HepG2 (cell line): Measurements from ENCODE around the gene PPM1G. TPM values are rescaled to one million over a fixed set of nuclear protein-coding genes. Genes with fewer than 3 reads are reported as not detected.

Source experiments
- ATAC-seq: fragments of 200-7000 bp; cut with Tn5 transposase; 3 replicates; pipeline ENCODE4 v1.9.1; 2020; ENCODE audit warnings: mild to moderate bottlenecking, moderate library complexity
- BruUV-seq: library from RNA; stranded (reverse); fragments of 400-500 nt; replicated peaks from 2 replicates; lab custom pipeline; 2021; lab: Mats Ljungman, UMichigan
- CTCF ChIA-PET: fragments of 300-600 bp; formaldehyde crosslinking; extraction: SDS; loops from one replicate; lab custom pipeline; 2021; ENCODE audit warnings: low total read pairs, inconsistent platforms, low intra/inter-chr PET ratio; lab: Yijun Ruan, JAX
- POLR2A ChIA-PET: fragments of 350-600 bp; sonication (Branson Sonifier 250); formaldehyde crosslinking; loops from one replicate; lab custom pipeline; 2020; ENCODE audit warnings: antibody characterized with exemption, inconsistent platforms; lab: Yijun Ruan, JAX
- DNase-seq: peaks from one replicate; pipeline ENCODE4 v3.0.0-alpha.2; 2015; ENCODE audit warnings: low spot score
- FAIRE-seq: peaks from 3 replicates; lab custom pipeline; 2011; peaks lifted over from hg19 to GRCh38; lab: Jason Lieb, UNC
- H2AFZ ChIP-seq: one replicate; pipeline ENCODE4 v1.6.1; 2011; ENCODE audit warnings: low read length, inconsistent platforms
- H3K27ac ChIP-seq: fragments of 300-600 bp; 3 replicates; pipeline ENCODE4 v1.8.0; 2011; ENCODE audit warnings: mixed run types, mild to moderate bottlenecking, mixed read lengths, low read length, inconsistent platforms; ENCODE audit not compliant: insufficient read depth; ENCODE audit errors: extremely low read length
- H3K27me3 ChIP-seq, 2 experiments: fragments of 200-600 bp in 1 of 2; 2 replicates in 1 of 2; 3 replicates in 1 of 2; pipeline versions ENCODE4 v1.6.0 to v1.8.0; 2011; ENCODE audit warnings: low read length in 2 of 2, mild to moderate bottlenecking in 2 of 2, moderate library complexity in 2 of 2, inconsistent platforms in 1 of 2; ENCODE audit not compliant: insufficient read depth in 2 of 2, control insufficient read depth in 1 of 2
- H3K36me3 ChIP-seq, 2 experiments: fragments of 200-600 bp in 1 of 2; replicated peaks in 1 of 2; 2 replicates in 1 of 2; 3 replicates in 1 of 2; pipeline versions ENCODE4 v1.5.1 to v1.8.0; 2011; ENCODE audit warnings: low read length in 2 of 2, inconsistent platforms in 1 of 2; ENCODE audit not compliant: insufficient read depth in 2 of 2, control insufficient read depth in 1 of 2
- H3K4me1 ChIP-seq: 2 replicates; pipeline ENCODE4 v1.5.1; 2012; ENCODE audit warnings: low read length, inconsistent platforms; ENCODE audit not compliant: insufficient read depth
- H3K4me2 ChIP-seq: 2 replicates; pipeline ENCODE4 v1.6.0; 2011; ENCODE audit warnings: low read depth, low read length, inconsistent platforms
- H3K4me3 ChIP-seq, 3 experiments: fragments of 200-600 bp in 1 of 3; sonication (generic), shearing (Covaris generic) in 1 of 3; replicated peaks in 1 of 3; 2 replicates each; pipeline ENCODE4 v1.5.1; 2011 to 2016; ENCODE audit warnings: low read length in 3 of 3, inconsistent platforms in 2 of 3, low read depth in 2 of 3, mild to moderate bottlenecking in 2 of 3, control low read depth in 1 of 3, mixed read lengths in 1 of 3; ENCODE audit not compliant: insufficient read depth in 1 of 3
- H3K79me2 ChIP-seq: one replicate; pipeline ENCODE4 v1.6.1; 2011; ENCODE audit warnings: low read length, inconsistent platforms; ENCODE audit not compliant: insufficient read depth
- H3K9ac ChIP-seq: 2 replicates; pipeline ENCODE4 v1.6.0; 2011; ENCODE audit warnings: mild to moderate bottlenecking, low read depth, low read length, inconsistent platforms; ENCODE audit not compliant: insufficient read depth
- H3K9me3 ChIP-seq: 2 replicates; pipeline ENCODE4 v1.5.1; 2012; ENCODE audit warnings: mild to moderate bottlenecking, low read length
- H4K20me1 ChIP-seq: 2 replicates; pipeline ENCODE4 v1.6.0; 2011; ENCODE audit warnings: inconsistent platforms, mild to moderate bottlenecking, low read length, moderate library complexity; ENCODE audit not compliant: insufficient read depth
- AGO2 ChIP-seq: fragments of 200-400 bp; formaldehyde crosslinking; optimal IDR thresholded peaks from 2 replicates; pipeline ENCODE3; 2017; ENCODE audit warnings: mild to moderate bottlenecking, low read depth, low read length, moderate library complexity
- ARHGAP35 ChIP-seq: sonication (generic); formaldehyde crosslinking; IDR thresholded peaks from 2 replicates; pipeline ENCODE4 v1.9.0; 2022; ENCODE audit warnings: mild to moderate bottlenecking, inconsistent platforms, moderate library complexity, missing genetic modification reagents, borderline replicate concordance
- ARNTL ChIP-seq: sonication (generic); formaldehyde crosslinking; IDR thresholded peaks from 2 replicates; pipeline ENCODE4 v1.4.0; 2020; ENCODE audit warnings: mild to moderate bottlenecking, missing genetic modification reagents
- BCL6 ChIP-seq: IDR thresholded peaks from 2 replicates; pipeline ENCODE4 v1.6.1; 2016; ENCODE audit warnings: missing genetic modification reagents, missing compliant biosample characterization
- FLYWCH1 ChIP-seq: sonication (generic); formaldehyde crosslinking; IDR thresholded peaks from 2 replicates; pipeline ENCODE4 v1.8.1; 2023; ENCODE audit warnings: mild to moderate bottlenecking, missing genetic modification reagents
- FOXA1 ChIP-seq, 2 experiments: fragments of 450-650 bp in 1 of 2; sonication (generic) in 1 of 2; formaldehyde crosslinking in 1 of 2; IDR thresholded peaks; 2 replicates each; pipeline versions ENCODE4 v1.4.0 to v1.6.1; 2016 to 2020; ENCODE audit warnings: missing genetic modification reagents in 1 of 2
- FOXP1 ChIP-seq, 2 experiments: fragments of 450-650 bp in 1 of 2; IDR thresholded peaks; 2 replicates each; pipeline ENCODE4 v1.6.1; 2017 to 2018; ENCODE audit warnings: antibody characterized with exemption in 1 of 2
- JDP2 ChIP-seq: sonication (generic); formaldehyde crosslinking; IDR thresholded peaks from 2 replicates; pipeline ENCODE4 v1.8.1; 2022; ENCODE audit warnings: missing genetic modification reagents, borderline replicate concordance
- MYC ChIP-seq: sonication (generic); formaldehyde crosslinking; IDR thresholded peaks from 2 replicates; pipeline ENCODE4 v1.9.0; 2021; ENCODE audit warnings: missing genetic modification reagents, borderline replicate concordance
- NFKB2 ChIP-seq: sonication (generic); formaldehyde crosslinking; IDR thresholded peaks from 2 replicates; pipeline ENCODE4 v1.4.0; 2020; ENCODE audit warnings: missing genetic modification reagents, borderline replicate concordance
- NFYC ChIP-seq: IDR thresholded peaks from 2 replicates; pipeline ENCODE4 v1.6.1; 2016; ENCODE audit warnings: missing genetic modification reagents, missing compliant biosample characterization
- TSC22D2 ChIP-seq: sonication (generic); formaldehyde crosslinking; IDR thresholded peaks from 2 replicates; pipeline ENCODE4 v1.5.1; 2020; ENCODE audit warnings: missing genetic modification reagents, mild to moderate bottlenecking, borderline replicate concordance
- ZBTB1 ChIP-seq: sonication (generic); formaldehyde crosslinking; IDR thresholded peaks from 2 replicates; pipeline ENCODE4 v1.4.0; 2020; ENCODE audit warnings: missing genetic modification reagents, borderline replicate concordance
- ZFP41 ChIP-seq: sonication (generic); formaldehyde crosslinking; IDR thresholded peaks from 2 replicates; pipeline ENCODE4 v1.4.0; 2020; ENCODE audit warnings: mild to moderate bottlenecking, missing genetic modification reagents, borderline replicate concordance
- ZMYM4 ChIP-seq: sonication (generic); formaldehyde crosslinking; IDR thresholded peaks from 2 replicates; pipeline ENCODE4 v1.8.1; 2023; ENCODE audit warnings: mild to moderate bottlenecking, missing genetic modification reagents
- WGBS: methylation state at CpG from one replicate; pipeline ENCODE4 v1.1.6; 2017; ENCODE audit warnings: low lambda C conversion rate; 5-methylcytosine and 5-hydroxymethylcytosine counted together
- in situ Hi-C: cut with HindIII; loops from 2 replicates; pipeline ENCODE4 v1.10.0; 2017; ENCODE audit warnings: low pct_unique_long_range_greater_than_20kb; ENCODE audit not compliant: extremely low pct_ligation_motif_present
- intact Hi-C: fragments of 100-400 bp; cut with micrococcal nuclease; formaldehyde crosslinking; loops from one replicate; pipeline ENCODE4 v1.10.0; 2022; ENCODE audit not compliant: unreplicated experiment
- polyA plus RNA-seq, 8 experiments: library from polyadenylated mRNA; depleted of rRNA in 3 of 8; stranded (reverse) in 7 of 8; unstranded in 1 of 8; fragments of >200 nt; fragmentation: Illumina TruSeq in 4 of 8; extraction: Trizol in 4 of 8; gene quantifications; 2 replicates each; pipeline versions ENCODE4 v1.2.1 to v1.2.3, GENCODE V29; 2011 to 2016; ENCODE audit warnings: low read depth in 4 of 8, missing spikeins in 1 of 8, mixed read lengths in 1 of 8; ENCODE audit not compliant: insufficient read depth in 1 of 8
- total RNA-seq, 5 experiments: library from RNA; depleted of rRNA; stranded (reverse); fragments of >200 nt; fragmentation: Illumina TruSeq; extraction: Trizol; gene quantifications; 2 replicates each; pipeline ENCODE4 v1.2.3, GENCODE V29; 2016; ENCODE audit warnings: low read depth in 1 of 5
- TF ChIP-seq, protein P1 (sequence below), 2 experiments: sonication (generic) in 1 of 2; formaldehyde crosslinking in 1 of 2; IDR thresholded peaks; 2 replicates each; pipeline versions ENCODE4 v1.4.0 to v1.6.1; 2016 to 2020; ENCODE audit warnings: borderline replicate concordance in 1 of 2, low read depth in 1 of 2, mild to moderate bottlenecking in 1 of 2, missing genetic modification reagents in 1 of 2
- TF ChIP-seq, protein P2 (sequence below): IDR thresholded peaks from 2 replicates; pipeline ENCODE4 v1.6.1; 2012; ENCODE audit warnings: low read depth, low read length, improper control_type of control experiment
- TF ChIP-seq, protein P3 (sequence below): fragments of 450-650 bp; IDR thresholded peaks from 2 replicates; pipeline ENCODE4 v1.6.1; 2016

Gene PPM1G
- total and polyA plus RNA-seq, 2 of the 13 experiments (the other 11 are each of a cell fraction or from before 2014, with no cell fraction given): 58.2 to 213 TPM

DNA sequence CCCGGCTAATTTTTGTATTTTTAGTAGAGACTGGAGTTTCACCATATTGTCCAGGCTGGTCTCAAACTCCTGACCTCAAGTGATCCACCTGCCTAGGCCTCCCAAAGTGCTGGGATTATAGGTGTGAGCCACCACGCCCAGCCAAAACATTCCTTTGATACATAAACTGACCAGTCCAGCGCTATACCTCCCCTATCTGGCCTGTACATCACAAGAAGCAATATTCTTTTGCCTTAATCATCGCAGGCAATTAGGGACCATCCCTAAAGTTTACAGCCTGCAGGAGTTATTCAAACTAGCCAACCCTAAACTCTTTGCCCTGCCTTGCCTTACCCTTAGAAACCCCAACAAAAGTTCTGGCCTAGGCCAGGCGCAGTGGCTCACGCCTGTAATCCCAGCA lies 6.8 kb upstream of the PPM1G start:
- Histone ChIP-seq H3K27ac (no peak overlapping the region), H2AFZ (no peak overlapping the region), H3K4me2 (no peak overlapping the region), H3K9ac (no peak overlapping the region), H4K20me1 (no peaks in the 10 kb centered on the region), H3K27me3 (no peaks in the 10 kb centered on the region), H3K4me3 (no peak overlapping the region), H3K36me3 (no peaks in the 10 kb centered on the region), H3K9me3 (no peaks in the 10 kb centered on the region), H3K4me1 (peaks cover 36% of the 10 kb centered on the region), H3K79me2 (no peaks in the 10 kb centered on the region)
- no TSS peak for BruUV-seq
- WGBS: 74% methylated on average over 6 of the region's 6 CpGs
- in situ Hi-C loops (no loop called here), intact Hi-C loops (no loop called here)
- ATAC-seq (no peak), FAIRE-seq (no peak), DNase-seq (no peak)
- ChIA-PET CTCF (no interaction called here), POLR2A (no interaction called here)
- TF ChIP-seq ZMYM4 (CRISPR knock-in tag) (no peak), NFKB2 (CRISPR knock-in tag) (no peak), MYC (CRISPR knock-in tag) (no peak), AGO2 (no peak), ARNTL (no peak), FOXP1 (IDR thresholded peaks at IDR 0.05) (no peak), FOXP1 (CRISPR knock-in tag; IDR thresholded peaks at IDR 0.05) (no peak), ZBTB1 (CRISPR knock-in tag) (no peak), ZFP41 (no peak), ARHGAP35 (CRISPR knock-in tag) (no peak), FLYWCH1 (CRISPR knock-in tag) (no peak), BCL6 (CRISPR knock-in tag) (no peak), TSC22D2 (no peak), FOXA1 (IDR thresholded peaks at IDR 0.05) (no peak), FOXA1 (CRISPR knock-in tag; IDR thresholded peaks at IDR 0.05) (no peak), JDP2 (CRISPR knock-in tag) (no peak), NFYC (CRISPR knock-in tag) (no peak)
- TF ChIP-seq, protein P1, sequence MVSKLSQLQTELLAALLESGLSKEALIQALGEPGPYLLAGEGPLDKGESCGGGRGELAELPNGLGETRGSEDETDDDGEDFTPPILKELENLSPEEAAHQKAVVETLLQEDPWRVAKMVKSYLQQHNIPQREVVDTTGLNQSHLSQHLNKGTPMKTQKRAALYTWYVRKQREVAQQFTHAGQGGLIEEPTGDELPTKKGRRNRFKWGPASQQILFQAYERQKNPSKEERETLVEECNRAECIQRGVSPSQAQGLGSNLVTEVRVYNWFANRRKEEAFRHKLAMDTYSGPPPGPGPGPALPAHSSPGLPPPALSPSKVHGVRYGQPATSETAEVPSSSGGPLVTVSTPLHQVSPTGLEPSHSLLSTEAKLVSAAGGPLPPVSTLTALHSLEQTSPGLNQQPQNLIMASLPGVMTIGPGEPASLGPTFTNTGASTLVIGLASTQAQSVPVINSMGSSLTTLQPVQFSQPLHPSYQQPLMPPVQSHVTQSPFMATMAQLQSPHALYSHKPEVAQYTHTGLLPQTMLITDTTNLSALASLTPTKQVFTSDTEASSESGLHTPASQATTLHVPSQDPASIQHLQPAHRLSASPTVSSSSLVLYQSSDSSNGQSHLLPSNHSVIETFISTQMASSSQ (IDR thresholded peaks at IDR 0.05; ENCODE audit: low read depth): no peak
- TF ChIP-seq, protein P1 (CRISPR knock-in tag; IDR thresholded peaks at IDR 0.05; ENCODE audit: borderline replicate concordance): no peak
- TF ChIP-seq, protein P2, sequence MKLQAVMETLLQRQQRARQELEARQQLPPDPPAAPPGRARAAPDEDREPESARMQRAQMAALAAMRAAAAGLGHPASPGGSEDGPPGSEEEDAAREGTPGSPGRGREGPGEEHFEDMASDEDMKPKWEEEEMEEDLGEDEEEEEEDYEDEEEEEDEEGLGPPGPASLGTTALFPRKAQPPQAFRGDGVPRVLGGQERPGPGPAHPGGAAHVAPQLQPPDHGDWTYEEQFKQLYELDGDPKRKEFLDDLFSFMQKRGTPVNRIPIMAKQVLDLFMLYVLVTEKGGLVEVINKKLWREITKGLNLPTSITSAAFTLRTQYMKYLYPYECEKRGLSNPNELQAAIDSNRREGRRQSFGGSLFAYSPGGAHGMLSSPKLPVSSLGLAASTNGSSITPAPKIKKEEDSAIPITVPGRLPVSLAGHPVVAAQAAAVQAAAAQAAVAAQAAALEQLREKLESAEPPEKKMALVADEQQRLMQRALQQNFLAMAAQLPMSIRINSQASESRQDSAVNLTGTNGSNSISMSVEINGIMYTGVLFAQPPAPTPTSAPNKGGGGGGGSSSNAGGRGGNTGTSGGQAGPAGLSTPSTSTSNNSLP: no peak
- TF ChIP-seq, protein P3, sequence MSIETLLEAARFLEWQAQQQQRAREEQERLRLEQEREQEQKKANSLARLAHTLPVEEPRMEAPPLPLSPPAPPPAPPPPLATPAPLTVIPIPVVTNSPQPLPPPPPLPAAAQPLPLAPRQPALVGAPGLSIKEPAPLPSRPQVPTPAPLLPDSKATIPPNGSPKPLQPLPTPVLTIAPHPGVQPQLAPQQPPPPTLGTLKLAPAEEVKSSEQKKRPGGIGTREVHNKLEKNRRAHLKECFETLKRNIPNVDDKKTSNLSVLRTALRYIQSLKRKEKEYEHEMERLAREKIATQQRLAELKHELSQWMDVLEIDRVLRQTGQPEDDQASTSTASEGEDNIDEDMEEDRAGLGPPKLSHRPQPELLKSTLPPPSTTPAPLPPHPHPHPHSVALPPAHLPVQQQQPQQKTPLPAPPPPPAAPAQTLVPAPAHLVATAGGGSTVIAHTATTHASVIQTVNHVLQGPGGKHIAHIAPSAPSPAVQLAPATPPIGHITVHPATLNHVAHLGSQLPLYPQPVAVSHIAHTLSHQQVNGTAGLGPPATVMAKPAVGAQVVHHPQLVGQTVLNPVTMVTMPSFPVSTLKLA: no peak
